ENCODE results near the gene MICU2. TPM values are rescaled to one million over a fixed set of nuclear protein-coding genes. Genes with fewer than 3 reads are reported as not detected.

MICU2 gene
- polyA plus RNA-seq, 1 donor from 2014 or later: 223 TPM

DNA sequence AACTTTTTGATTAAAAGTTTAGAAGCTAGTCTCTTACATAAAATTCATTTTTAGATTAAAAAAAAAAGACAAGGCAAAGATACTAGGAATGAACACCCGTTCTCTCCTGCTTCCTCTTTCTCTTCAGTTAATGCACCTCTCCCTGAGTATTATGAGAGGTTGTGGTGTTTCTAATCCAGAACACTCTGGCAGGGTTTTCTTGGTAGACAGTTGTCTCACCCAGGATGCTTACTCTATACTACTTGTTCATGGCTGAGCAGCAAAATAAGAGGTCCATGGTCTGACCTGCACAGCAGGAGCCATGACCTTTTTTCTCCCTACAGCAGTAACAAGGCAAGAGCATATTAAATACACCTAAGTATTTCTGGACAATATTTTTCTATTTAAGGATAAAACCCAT, 62.0 kb downstream of the MICU2 start:
- Histone ChIP-seq H3K9ac (ENCODE audit: low read length) (no peak overlapping the region), H3K27me3 (ENCODE audit: insufficient read depth, low read depth, low read length) (no peaks in the 10 kb centered on the region), H3F3A (ENCODE audit: insufficient read depth, low read length, poor library complexity, severe bottlenecking) (no peaks in the 10 kb centered on the region), H4K20me1 (ENCODE audit: insufficient read depth) (no peaks in the 10 kb centered on the region), H3K4me2 (ENCODE audit: low read length) (no peak overlapping the region), H3K27ac (ENCODE audit: low read length) (no peak overlapping the region), H3K4me3 (ENCODE audit: low read length) (no peak overlapping the region), H2AFZ (ENCODE audit: low read depth, low read length) (no peak overlapping the region), H3K9me2 (ENCODE audit: insufficient read depth, low read length) (no peaks in the 10 kb centered on the region), H3K9me3 (ENCODE audit: low read length) (no peaks in the 10 kb centered on the region), H3K36me3 (ENCODE audit: insufficient read depth, low read length) (no peaks in the 10 kb centered on the region), H3K79me2 (replicated peaks; ENCODE audit: insufficient read depth, low read length) (peaks cover 10% of the 10 kb centered on the region)
- TF ChIP-seq POLR2AphosphoS5 (IDR thresholded peaks at IDR 0.05): no peak
- TF ChIP-seq EZH2 (IDR thresholded peaks at IDR 0.05; ENCODE audit: borderline replicate concordance, insufficient read depth, low read length, poor library complexity, severe bottlenecking): no peak
- TF ChIP-seq, protein P1, sequence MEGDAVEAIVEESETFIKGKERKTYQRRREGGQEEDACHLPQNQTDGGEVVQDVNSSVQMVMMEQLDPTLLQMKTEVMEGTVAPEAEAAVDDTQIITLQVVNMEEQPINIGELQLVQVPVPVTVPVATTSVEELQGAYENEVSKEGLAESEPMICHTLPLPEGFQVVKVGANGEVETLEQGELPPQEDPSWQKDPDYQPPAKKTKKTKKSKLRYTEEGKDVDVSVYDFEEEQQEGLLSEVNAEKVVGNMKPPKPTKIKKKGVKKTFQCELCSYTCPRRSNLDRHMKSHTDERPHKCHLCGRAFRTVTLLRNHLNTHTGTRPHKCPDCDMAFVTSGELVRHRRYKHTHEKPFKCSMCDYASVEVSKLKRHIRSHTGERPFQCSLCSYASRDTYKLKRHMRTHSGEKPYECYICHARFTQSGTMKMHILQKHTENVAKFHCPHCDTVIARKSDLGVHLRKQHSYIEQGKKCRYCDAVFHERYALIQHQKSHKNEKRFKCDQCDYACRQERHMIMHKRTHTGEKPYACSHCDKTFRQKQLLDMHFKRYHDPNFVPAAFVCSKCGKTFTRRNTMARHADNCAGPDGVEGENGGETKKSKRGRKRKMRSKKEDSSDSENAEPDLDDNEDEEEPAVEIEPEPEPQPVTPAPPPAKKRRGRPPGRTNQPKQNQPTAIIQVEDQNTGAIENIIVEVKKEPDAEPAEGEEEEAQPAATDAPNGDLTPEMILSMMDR (IDR thresholded peaks at IDR 0.05; ENCODE audit: poor library complexity, severe bottlenecking): no peak
- no peak for TF ChIP-seq TAF1 (IDR thresholded peaks at IDR 0.05; ENCODE audit: low read depth)
- TF ChIP-seq, protein P2, sequence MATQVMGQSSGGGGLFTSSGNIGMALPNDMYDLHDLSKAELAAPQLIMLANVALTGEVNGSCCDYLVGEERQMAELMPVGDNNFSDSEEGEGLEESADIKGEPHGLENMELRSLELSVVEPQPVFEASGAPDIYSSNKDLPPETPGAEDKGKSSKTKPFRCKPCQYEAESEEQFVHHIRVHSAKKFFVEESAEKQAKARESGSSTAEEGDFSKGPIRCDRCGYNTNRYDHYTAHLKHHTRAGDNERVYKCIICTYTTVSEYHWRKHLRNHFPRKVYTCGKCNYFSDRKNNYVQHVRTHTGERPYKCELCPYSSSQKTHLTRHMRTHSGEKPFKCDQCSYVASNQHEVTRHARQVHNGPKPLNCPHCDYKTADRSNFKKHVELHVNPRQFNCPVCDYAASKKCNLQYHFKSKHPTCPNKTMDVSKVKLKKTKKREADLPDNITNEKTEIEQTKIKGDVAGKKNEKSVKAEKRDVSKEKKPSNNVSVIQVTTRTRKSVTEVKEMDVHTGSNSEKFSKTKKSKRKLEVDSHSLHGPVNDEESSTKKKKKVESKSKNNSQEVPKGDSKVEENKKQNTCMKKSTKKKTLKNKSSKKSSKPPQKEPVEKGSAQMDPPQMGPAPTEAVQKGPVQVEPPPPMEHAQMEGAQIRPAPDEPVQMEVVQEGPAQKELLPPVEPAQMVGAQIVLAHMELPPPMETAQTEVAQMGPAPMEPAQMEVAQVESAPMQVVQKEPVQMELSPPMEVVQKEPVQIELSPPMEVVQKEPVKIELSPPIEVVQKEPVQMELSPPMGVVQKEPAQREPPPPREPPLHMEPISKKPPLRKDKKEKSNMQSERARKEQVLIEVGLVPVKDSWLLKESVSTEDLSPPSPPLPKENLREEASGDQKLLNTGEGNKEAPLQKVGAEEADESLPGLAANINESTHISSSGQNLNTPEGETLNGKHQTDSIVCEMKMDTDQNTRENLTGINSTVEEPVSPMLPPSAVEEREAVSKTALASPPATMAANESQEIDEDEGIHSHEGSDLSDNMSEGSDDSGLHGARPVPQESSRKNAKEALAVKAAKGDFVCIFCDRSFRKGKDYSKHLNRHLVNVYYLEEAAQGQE (IDR thresholded peaks at IDR 0.05; ENCODE audit: borderline replicate concordance): no peak
- no peak for TF ChIP-seq RAD21 (conservative IDR thresholded peaks at IDR 0.05)
- no peak for TF ChIP-seq MXI1 (conservative IDR thresholded peaks at IDR 0.05; ENCODE audit: poor library complexity, severe bottlenecking)
- no peak for TF ChIP-seq SMC3 (conservative IDR thresholded peaks at IDR 0.05; ENCODE audit: poor library complexity)
- TF ChIP-seq EP300 (conservative IDR thresholded peaks at IDR 0.05; ENCODE audit: poor library complexity, severe bottlenecking): no peak

DNA sequence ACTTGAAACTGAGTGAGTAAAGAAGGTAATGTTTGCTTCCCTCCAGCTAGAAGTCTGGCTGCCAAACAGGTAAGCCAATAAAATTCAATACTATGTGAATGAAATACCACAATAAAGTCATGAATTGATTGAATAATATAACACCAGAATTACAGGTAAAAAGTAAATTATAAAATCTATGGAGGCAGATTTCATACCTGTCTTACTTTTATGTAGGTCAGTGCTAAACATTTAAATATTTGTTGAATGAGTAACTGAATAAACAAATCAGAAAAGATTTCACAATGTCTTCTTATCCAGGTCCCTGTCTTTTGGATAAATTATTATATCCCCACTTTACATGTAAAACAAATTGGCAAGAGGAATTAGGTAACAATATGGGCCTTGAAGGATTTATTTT, 62.7 kb downstream of the MICU2 start:
- Histone ChIP-seq H3K36me3 (ENCODE audit: insufficient read depth, low read length) (no peaks in the 10 kb centered on the region), H3K27me3 (ENCODE audit: insufficient read depth, low read depth, low read length) (no peaks in the 10 kb centered on the region), H3K4me3 (ENCODE audit: low read length) (no peak overlapping the region), H3K9me2 (ENCODE audit: insufficient read depth, low read length) (no peaks in the 10 kb centered on the region), H3K9ac (ENCODE audit: low read length) (no peak overlapping the region), H3K4me2 (ENCODE audit: low read length) (no peak overlapping the region), H2AFZ (ENCODE audit: low read depth, low read length) (no peak overlapping the region), H3K9me3 (ENCODE audit: low read length) (no peaks in the 10 kb centered on the region), H3K79me2 (replicated peaks; ENCODE audit: insufficient read depth, low read length) (peaks cover 10% of the 10 kb centered on the region), H4K20me1 (ENCODE audit: insufficient read depth) (no peaks in the 10 kb centered on the region), H3K27ac (ENCODE audit: low read length) (no peak overlapping the region), H3F3A (ENCODE audit: insufficient read depth, low read length, poor library complexity, severe bottlenecking) (no peaks in the 10 kb centered on the region)
- TF ChIP-seq EP300 (conservative IDR thresholded peaks at IDR 0.05; ENCODE audit: poor library complexity, severe bottlenecking) (no peak), RAD21 (conservative IDR thresholded peaks at IDR 0.05) (no peak), TAF1 (IDR thresholded peaks at IDR 0.05; ENCODE audit: low read depth) (no peak), MXI1 (conservative IDR thresholded peaks at IDR 0.05; ENCODE audit: poor library complexity, severe bottlenecking) (no peak)
- TF ChIP-seq, protein P2 (IDR thresholded peaks at IDR 0.05; ENCODE audit: borderline replicate concordance): no peak

Measured in neural cell (in vitro differentiated cells).